Measurements from ENCODE around the gene F11.

- TF ChIP-seq CTCF (IDR thresholded peaks at IDR 0.05 in 2 of 3, conservative IDR thresholded peaks at IDR 0.05 in 1 of 3; ENCODE audit: insufficient read depth in 2 of 3, low read depth in 1 of 3, low read length in 3 of 3) (no peak), POLR2AphosphoS5 (IDR thresholded peaks at IDR 0.05; ENCODE audit: control insufficient read depth, insufficient read depth, low read depth, low read length) (no peak), ZNF134 (CRISPR knock-in tag; conservative IDR thresholded peaks at IDR 0.05) (no peak), SP2 (IDR thresholded peaks at IDR 0.05; ENCODE audit: extremely low read depth, low read depth, low read length, poor library complexity, severe bottlenecking) (no peak), IRF2 (CRISPR knock-in tag; IDR thresholded peaks at IDR 0.05) (no peak), YY1 (IDR thresholded peaks at IDR 0.05; ENCODE audit: borderline replicate concordance in 1 of 3, control insufficient read depth in 1 of 3, extremely low read depth in 1 of 3, insufficient read depth in 3 of 3, insufficient read length in 1 of 3, insufficient replicate concordance in 2 of 3, low read depth in 1 of 3, low read length in 2 of 3) (no peak), ZNF324 (CRISPR knock-in tag; IDR thresholded peaks at IDR 0.05) (no peak), TAF15 (IDR thresholded peaks at IDR 0.05; ENCODE audit: low read depth, low read length) (no peak), IRF1 (CRISPR knock-in tag; IDR thresholded peaks at IDR 0.05; ENCODE audit: borderline replicate concordance) (no peak), CREM (IDR thresholded peaks at IDR 0.05; ENCODE audit: low read depth) (no peak), HNRNPLL (IDR thresholded peaks at IDR 0.05; ENCODE audit: low read depth, low read length, poor library complexity, severe bottlenecking) (no peak)
Measured at GRCh38 chr4:186298031-186298647, 32.1 kb downstream of the F11 start.
